ENCODE results near the gene LMAN2.
"Not testable (repeated sequence)": the region's sequence is repeated elsewhere in the genome, so short reads cannot be mapped to it uniquely, and the experiment has no call there.

The LMAN2 gene

DNA sequence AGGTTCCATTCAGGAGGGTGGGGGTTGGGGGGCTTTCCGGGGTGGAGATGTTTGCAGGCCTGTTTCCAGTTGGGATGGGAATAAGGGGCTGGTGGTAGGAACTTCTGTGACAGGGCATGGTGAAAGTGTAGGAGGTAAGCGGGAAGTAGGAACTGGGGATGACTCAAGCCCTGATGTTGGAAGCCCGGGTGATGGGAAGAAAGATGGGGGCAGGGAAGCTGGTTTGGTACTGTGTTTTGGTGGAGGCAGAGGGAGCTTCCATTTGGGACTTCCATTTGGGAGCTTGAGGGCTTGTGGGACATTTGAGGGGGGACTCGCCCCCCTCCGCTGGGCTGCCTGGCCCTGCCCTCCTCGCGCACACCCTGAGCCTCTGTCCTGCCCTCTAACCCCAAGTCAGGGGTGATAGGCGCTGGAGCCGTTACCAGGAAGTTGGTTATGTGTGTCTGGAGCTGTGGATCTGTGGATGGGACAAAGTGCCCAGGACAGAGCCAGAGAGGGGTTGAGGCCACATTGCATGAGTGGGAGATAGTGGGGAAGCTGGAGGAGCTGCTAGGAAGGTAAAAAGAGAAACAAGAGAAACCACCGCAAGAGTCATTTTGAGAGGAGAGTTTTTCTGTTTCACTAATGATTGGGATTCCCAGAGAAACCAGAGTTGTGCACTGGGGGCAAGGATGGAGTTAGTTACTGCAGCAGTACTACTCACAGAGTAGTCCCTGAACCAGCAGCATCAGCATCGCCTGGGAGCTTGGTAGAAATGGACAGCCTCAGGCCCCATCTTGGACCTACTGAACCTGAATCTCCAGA lies 12.9 kb upstream of the LMAN2 start:
- no peak for DNase-seq (ENCODE audit: low read depth)

DNA sequence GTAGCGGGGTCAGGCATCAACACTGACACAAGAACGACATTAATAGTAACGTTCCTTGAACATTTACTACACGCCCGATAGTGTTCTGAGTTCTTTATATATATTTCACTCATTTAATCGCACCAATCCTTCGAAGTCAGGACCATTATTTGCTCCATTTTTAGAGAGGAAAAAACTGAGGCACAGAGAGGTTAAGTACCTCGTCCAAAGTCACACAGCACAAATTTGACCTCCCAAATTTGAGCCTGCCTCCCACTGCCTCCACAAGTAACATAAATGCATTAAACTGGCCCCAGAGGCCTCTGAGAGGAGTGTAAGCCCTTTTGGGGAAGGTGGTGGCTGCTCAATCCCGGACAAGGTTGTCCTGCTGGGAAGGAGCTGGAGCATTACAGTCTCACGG lies 12.1 kb upstream of the LMAN2 start:
- no peak for DNase-seq (ENCODE audit: low read depth)

DNA sequence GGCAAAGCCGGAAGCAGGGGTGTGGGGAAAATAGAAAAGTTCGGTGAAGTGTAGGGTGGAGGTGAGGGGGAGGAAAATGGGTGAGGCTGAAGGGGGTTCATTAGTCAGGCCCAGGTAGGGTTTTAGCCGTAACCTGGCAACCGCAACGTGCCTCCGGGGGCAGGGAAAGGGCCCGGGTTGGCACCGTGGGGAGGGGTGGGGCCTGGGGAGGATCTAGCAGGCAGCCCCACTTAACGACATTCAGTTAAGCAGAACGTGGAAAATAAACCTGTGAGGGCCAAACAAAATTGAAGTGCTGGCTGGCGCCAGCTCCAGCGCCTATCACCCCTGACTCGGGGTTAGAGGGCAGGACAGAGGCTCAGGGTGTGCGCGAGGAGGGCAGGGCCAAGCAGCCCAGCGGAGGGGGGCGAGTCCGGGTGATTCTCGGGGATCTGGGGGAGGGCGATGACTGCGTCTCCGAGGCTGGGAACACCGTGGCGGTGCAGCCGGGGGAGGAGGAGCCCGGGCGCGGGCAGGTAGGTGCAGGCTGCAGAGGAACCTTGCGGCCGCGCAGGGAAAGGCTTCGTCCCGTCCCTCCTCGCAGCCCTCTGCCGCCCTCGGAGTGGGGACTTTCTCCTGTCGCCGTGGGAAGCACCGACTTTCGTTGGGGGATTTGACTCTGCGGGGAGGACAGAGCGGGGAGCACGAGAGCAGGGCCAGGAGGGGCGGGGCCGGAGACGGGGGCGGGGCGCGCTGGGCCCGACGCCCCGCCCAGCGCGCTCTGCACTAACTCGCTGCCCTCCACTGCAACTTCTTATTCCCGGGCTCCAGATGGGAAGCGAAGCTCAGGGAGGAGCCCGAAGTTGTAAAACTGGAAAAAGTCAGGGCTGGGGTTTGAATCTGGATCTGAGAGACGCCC lies 11.4 kb upstream of the LMAN2 start:
- peak; percentile 54 for DNase-seq (ENCODE audit: low read depth)

GRCh38 chr5:177362292-177362609 lies 10.8 kb upstream of the LMAN2 start:
- no peak for DNase-seq (ENCODE audit: low read depth)

DNA sequence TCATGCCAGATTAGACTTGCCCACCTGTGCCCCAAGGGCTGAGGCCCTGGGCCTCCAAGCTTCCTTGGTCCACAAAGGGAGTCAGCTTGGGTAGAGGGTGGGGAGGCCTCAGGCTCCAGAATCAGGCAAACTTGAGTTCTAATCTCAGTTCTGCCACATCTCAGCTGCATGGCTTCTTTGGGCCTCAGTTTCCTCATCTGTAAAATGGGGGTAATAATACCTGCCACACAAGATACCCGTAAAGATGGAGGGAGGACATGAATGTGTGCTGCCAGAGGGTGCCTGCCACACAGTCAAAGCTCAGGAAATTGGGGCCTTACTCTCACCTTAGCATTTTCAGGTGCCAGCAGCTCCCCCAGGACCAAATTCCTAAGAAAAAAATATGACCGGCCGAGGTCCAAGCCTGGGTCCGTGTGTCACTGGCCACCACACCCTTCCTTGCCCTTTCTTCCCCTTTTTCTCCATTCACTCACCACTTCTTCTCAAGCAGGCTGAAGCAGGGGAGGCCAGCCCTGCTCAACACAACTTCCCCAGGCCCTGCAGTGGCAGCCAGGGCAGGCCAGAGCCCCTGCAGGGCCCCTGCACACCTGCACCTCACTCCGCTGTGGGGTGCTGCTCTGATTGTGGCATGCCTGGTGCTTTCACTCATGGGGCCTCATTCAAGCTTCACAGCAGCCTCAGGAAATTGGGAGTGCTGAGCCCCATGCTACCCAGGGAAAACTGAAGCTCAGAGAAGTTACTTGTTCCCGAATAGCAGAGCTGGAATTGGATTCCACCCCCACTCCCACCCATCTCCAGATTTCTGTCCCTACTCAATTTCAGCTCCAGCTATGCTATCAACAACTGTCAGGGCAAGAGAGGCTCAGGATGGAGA lies 10.2 kb upstream of the LMAN2 start:
- DNase-seq (ENCODE audit: low read depth): no peak

- not testable (repeated sequence) for DNase-seq (ENCODE audit: low read depth)
Observed at GRCh38 chr5:177360740-177361139, 9.3 kb upstream of the LMAN2 start.

DNA sequence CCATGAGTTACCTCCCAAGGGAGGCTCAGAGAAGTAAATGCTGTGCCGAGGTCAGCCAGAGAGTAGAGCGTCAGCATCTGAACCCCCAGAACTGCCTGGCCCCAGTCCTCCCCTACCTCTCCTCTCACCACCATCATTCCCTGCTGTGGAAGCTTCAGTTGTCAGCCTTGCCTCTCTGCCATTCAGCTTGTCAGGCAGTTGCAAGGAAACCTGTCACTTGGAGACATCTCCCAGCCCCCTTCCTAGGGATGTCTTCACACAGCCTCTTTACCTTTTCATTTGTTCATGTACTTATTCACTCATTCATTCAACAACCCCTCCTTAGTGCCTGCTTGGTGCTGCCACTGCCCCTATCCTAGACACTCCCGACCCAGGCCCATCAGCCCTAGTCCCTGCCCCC lies 8.4 kb upstream of the LMAN2 start:
- no peak for DNase-seq (ENCODE audit: low read depth)

DNA sequence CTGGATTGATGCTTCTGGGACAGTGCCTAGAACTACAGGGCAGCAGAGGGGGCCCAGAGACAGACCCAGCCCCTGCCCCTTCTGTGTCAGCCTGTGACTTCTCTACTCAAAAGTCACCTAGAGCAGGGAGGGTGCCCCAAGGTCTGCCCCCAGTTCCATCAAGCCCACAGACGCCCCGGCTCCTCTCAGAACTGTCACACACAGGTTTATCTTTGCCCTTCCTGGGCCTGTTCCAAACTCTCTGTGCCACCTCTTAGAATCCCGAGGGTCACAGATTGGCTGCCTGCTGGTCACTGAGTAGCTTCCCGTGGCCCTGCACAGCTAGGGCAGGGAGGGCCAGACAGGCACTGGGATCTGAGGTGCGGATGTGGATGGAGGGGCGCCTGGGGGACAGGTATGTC lies 8.0 kb upstream of the LMAN2 start:
- no peak for DNase-seq (ENCODE audit: low read depth)

- DNase-seq (ENCODE audit: low read depth): no peak
Observed at GRCh38 chr5:177358370-177358819, 6.9 kb upstream of the LMAN2 start.

DNA sequence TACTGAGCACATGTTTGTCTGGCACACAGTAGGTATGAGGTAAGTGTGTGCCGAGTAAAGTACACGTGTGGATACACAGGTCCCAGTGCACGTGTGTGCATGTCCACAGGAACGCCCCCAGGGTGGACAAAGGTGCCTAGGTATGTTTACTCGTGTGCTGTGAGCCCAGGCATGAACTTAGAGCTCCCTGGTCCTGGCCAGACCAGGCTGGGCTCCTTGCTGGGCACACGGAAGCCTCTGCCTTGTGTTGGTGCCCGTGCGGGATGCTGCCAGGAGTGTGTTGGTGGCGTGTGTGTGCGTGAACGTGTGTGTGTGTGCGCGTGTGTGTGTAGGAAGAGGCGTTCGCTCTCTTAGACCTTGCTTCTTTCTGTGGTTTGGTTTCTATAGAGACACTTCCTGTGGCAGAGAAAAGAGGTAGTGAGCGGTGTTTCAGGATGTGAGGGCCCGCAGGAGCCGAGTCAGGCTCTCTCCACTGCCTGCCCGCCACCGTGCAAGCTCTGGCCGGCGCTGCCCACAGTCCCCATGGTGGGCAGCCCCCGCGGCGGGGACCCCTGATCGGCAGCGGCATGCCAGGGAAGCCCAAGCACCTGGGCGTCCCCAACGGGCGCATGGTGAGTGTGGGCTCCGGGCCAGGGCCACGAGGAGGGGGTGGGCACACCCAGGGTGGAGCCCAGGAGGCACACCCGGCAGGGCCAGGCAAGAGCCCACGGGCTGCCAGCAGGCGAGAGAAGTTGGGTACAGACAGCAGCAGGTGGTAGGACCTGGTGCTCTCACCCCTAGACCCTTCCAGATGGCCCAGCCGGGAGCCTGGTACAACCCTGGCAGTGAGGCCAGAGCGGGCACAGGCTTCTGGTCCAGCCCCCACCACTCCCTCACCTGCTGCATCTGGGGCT lies 6.2 kb upstream of the LMAN2 start, which contains the start of gene RGS14:
Gene RGS14 (plus strand): TSS at position 466 of the 893 bp plus-strand sequence. CDS start 101 bp downstream, at position 567.
- DNase-seq (ENCODE audit: low read depth): peak; percentile 47

- no peak for DNase-seq (ENCODE audit: low read depth)
Observed at GRCh38 chr5:177357146-177357458, 5.6 kb upstream of the LMAN2 start.

DNA sequence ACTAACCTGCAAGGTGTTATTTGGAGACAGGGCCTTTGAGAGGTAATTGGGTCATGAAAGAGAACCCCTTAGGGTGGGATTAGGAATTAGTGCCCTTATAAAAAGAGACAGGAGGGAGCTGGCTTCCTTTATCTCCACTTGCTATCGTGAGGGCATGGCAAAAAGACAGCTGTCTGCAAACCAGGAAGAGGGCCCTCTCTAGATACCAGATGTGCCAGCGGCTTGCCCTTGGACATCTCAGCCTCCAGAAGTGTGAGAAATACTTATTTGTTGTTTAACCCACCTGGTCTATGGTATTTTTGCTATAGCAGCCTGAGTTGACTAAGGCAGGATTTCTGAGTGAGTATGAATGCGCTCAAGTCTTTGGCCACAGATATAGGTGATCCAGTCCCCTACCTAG lies 5.3 kb upstream of the LMAN2 start:
- DNase-seq (ENCODE audit: low read depth): no peak

DNA sequence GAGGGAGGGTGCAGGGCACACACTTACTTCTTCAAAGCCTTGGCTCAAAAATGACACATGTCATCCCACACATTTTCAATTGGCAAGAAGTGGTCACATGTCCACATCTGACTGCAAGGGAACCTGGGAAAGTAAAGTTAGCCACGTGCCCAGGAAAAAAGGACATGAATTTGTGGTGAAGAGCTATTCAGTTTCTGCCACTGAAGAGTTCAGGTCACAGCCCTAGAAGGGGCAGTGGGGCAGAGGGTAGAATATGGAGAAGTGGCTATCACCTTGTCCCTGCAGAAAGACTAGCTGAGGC lies 4.3 kb upstream of the LMAN2 start:
- DNase-seq (ENCODE audit: low read depth): no peak

- no peak for DNase-seq (ENCODE audit: low read depth)
Observed at GRCh38 chr5:177355162-177355867, 3.8 kb upstream of the LMAN2 start.

GRCh38 chr5:177354711-177355110 lies 3.2 kb upstream of the LMAN2 start:
- DNase-seq (ENCODE audit: low read depth): no peak

- DNase-seq (ENCODE audit: low read depth): no peak
Observed at GRCh38 chr5:177354256-177354655, 2.8 kb upstream of the LMAN2 start.

- no peak for DNase-seq (ENCODE audit: low read depth)
Observed at GRCh38 chr5:177353093-177353492, 1.6 kb upstream of the LMAN2 start.

- DNase-seq (ENCODE audit: low read depth): no peak
Observed at GRCh38 chr5:177350776-177351391, 584 bp downstream of the LMAN2 start.

DNA sequence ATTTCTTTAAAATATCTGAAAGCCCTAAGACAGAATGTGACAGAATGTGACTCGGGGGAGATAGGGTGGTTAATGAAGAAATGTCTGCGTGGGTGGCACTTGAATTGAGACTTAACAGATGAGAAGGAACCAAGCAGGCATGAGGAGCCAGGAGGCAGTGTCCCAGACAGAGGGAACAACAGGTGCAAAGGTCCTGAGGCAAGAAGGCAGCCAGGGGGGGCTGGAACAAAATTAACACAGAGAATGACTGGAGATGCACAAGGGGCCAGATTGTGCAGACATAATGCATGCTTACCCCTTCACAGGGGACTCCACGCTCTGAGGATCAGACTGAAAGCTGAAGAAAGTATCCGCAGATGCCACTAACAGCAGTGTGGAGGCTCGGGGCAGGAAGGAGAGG lies 1.7 kb downstream of the LMAN2 start:
- DNase-seq (ENCODE audit: low read depth): no peak

GRCh38 chr5:177349362-177349647 lies 2.2 kb downstream of the LMAN2 start:
- no peak for DNase-seq (ENCODE audit: low read depth)

DNA sequence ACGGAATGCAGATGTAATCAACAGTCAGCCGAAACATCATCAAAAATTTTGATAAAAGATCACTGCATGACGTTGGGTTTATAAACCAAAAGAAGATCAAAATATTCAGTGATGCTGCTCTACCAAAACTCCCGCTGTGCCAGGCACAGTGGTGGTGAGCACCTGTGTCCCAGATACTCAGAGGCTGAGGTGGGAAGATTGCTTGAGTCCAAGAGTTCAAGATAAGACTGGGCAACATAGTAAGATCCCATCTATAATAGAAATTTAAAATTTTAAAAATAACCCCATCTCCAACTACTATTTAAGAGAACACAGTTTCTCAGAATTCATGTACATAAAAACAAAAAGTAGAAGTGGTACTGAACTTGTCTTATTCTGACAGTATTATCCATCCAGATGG lies 3.8 kb downstream of the LMAN2 start:
- DNase-seq (ENCODE audit: low read depth): no peak
